Calu3 (cell line): ENCODE measurements around the gene PLA2R1. TPM values are rescaled to one million over a fixed set of nuclear protein-coding genes. Genes with fewer than 3 reads are reported as not detected.

Experiments used
- BruUV-seq: library from RNA; stranded (reverse); fragments of 400-500 nt; replicated peaks from 2 replicates; lab custom pipeline; 2021; lab: Mats Ljungman, UMichigan
- CTCF ChIA-PET: fragments of 300-600 bp; sonication (Branson Sonifier 250); formaldehyde crosslinking; loops from one replicate; lab custom pipeline; 2022; ENCODE audit warnings: antibody characterized with exemption; lab: Charles Lee
- DNase-seq: peaks from one replicate; pipeline ENCODE4 v3.0.0; 2022
- H3K27ac Mint-ChIP-seq: one replicate; pipeline ENCODE4 v1.8.0; 2022; ENCODE audit warnings: mixed read lengths; ENCODE audit not compliant: unreplicated experiment
- H3K27me3 Mint-ChIP-seq: one replicate; pipeline ENCODE4 v1.8.0; 2022; ENCODE audit warnings: mixed read lengths; ENCODE audit not compliant: unreplicated experiment
- H3K36me3 Mint-ChIP-seq: one replicate; pipeline ENCODE4 v1.8.0; 2022; ENCODE audit warnings: mild to moderate bottlenecking, moderate library complexity, mixed read lengths; ENCODE audit not compliant: insufficient read depth, unreplicated experiment
- H3K4me1 Mint-ChIP-seq: one replicate; pipeline ENCODE4 v1.8.0; 2022; ENCODE audit warnings: mild to moderate bottlenecking, low read depth, mixed read lengths; ENCODE audit not compliant: unreplicated experiment
- H3K4me3 Mint-ChIP-seq: one replicate; pipeline ENCODE4 v1.8.0; 2022; ENCODE audit warnings: mild to moderate bottlenecking, low read depth, moderate library complexity, mixed read lengths; ENCODE audit not compliant: unreplicated experiment
- H3K9me3 Mint-ChIP-seq: one replicate; pipeline ENCODE4 v1.8.0; 2022; ENCODE audit warnings: low read depth, mixed read lengths; ENCODE audit not compliant: unreplicated experiment
- CTCF ChIP-seq: fragments of 200-600 bp; IDR thresholded peaks from one replicate; pipeline ENCODE4 v1.8.0; 2022; ENCODE audit warnings: antibody characterized with exemption; ENCODE audit not compliant: unreplicated experiment
- intact Hi-C: fragments of 100-400 bp; cut with micrococcal nuclease; formaldehyde crosslinking; loops from one replicate; pipeline ENCODE4 v1.10.0; 2022; ENCODE audit not compliant: unreplicated experiment
- total RNA-seq: library from RNA; stranded (reverse); gene quantifications from 2 replicates; pipeline ENCODE4 v1.2.3, GENCODE V29; 2022

PLA2R1 gene
- total RNA-seq, 1 experiment from 2014 or later, result 5.8 TPM

GRCh38 chr2:160053946-160054345 is 8.5 kb downstream of the PLA2R1 start:
- no peak for DNase-seq
- no TSS peak for BruUV-seq
- H3K4me1 Mint-ChIP-seq, result peaks cover 31% of the 10 kb centered on the region
- no peaks in the 10 kb centered on the region for H3K36me3 Mint-ChIP-seq
- H3K4me3 Mint-ChIP-seq, result no peak overlapping the region
- H3K27ac Mint-ChIP-seq, result no peak overlapping the region
- H3K9me3 Mint-ChIP-seq, result no peaks in the 10 kb centered on the region
- no peak for TF ChIP-seq CTCF
- intact Hi-C loops, result no loop called here
- CTCF ChIA-PET, result no interaction called here
- H3K27me3 Mint-ChIP-seq, result no peaks in the 10 kb centered on the region

GRCh38 chr2:160052531-160052930 is 9.9 kb downstream of the PLA2R1 start:
- no peak for DNase-seq
- CTCF ChIA-PET, result no interaction called here
- Mint-ChIP-seq H3K27ac (no peak overlapping the region), H3K9me3 (no peaks in the 10 kb centered on the region), H3K4me3 (no peak overlapping the region), H3K27me3 (no peaks in the 10 kb centered on the region), H3K4me1 (peaks cover 20% of the 10 kb centered on the region), H3K36me3 (no peaks in the 10 kb centered on the region)
- no TSS peak for BruUV-seq
- TF ChIP-seq CTCF, result no peak
- intact Hi-C loops, result no loop called here

GRCh38 chr2:160051371-160051800 is 11.0 kb downstream of the PLA2R1 start:
- no TSS peak for BruUV-seq
- intact Hi-C loops, result no loop called here
- Mint-ChIP-seq H3K9me3 (no peaks in the 10 kb centered on the region), H3K27me3 (no peaks in the 10 kb centered on the region), H3K4me1 (peaks cover 17% of the 10 kb centered on the region), H3K27ac (no peak overlapping the region), H3K4me3 (no peak overlapping the region), H3K36me3 (no peaks in the 10 kb centered on the region)
- no peak for DNase-seq
- CTCF ChIA-PET, result interaction anchor here (0.9 kb wide), 1 partner anchor 11 kb away, joined by 3 read pairs; no protein-coding TSS in a partner anchor
- no peak for TF ChIP-seq CTCF

- no peaks in the 10 kb centered on the region for H3K9me3 Mint-ChIP-seq
- no peak overlapping the region for H3K27ac Mint-ChIP-seq
- H3K4me3 Mint-ChIP-seq, result no peak overlapping the region
- no TSS peak for BruUV-seq
- H3K36me3 Mint-ChIP-seq, result no peaks in the 10 kb centered on the region
- CTCF ChIA-PET, result no interaction called here
- DNase-seq, result no peak
- H3K27me3 Mint-ChIP-seq, result no peaks in the 10 kb centered on the region
- no peak for TF ChIP-seq CTCF
- intact Hi-C loops, result no loop called here
- peaks cover 17% of the 10 kb centered on the region for H3K4me1 Mint-ChIP-seq
These were observed 12.3 kb downstream of the PLA2R1 start for GRCh38 chr2:160050147-160050546.
